HepG2 (cell line): Measurements from ENCODE around the gene ZFP64. TPM values are rescaled to one million over a fixed set of nuclear protein-coding genes. Genes with fewer than 3 reads are reported as not detected.
A peak's percentile ranks its signal among the peaks of the same experiment; 100 is the strongest.

Experiments
- ATAD3A ChIP-seq: sonication (generic); formaldehyde crosslinking; IDR thresholded peaks from 2 replicates; pipeline ENCODE4 v1.4.0; 2020; ENCODE audit warnings: missing genetic modification reagents
- KLF15 ChIP-seq: sonication (generic); formaldehyde crosslinking; IDR thresholded peaks from 2 replicates; pipeline ENCODE4 v1.8.1; 2023; ENCODE audit warnings: borderline replicate concordance, mild to moderate bottlenecking, inconsistent platforms, missing genetic modification reagents, mixed read lengths
- MBD4 ChIP-seq: IDR thresholded peaks from 2 replicates; pipeline ENCODE4 v1.6.1; 2012; ENCODE audit warnings: low read length, inconsistent platforms, borderline replicate concordance
- NFE2 ChIP-seq: sonication (generic); formaldehyde crosslinking; IDR thresholded peaks from 2 replicates; pipeline ENCODE4 v1.4.0; 2020; ENCODE audit warnings: missing genetic modification reagents
- NFYC ChIP-seq: IDR thresholded peaks from 2 replicates; pipeline ENCODE4 v1.6.1; 2016; ENCODE audit warnings: missing genetic modification reagents, missing compliant biosample characterization
- NKX3-1 ChIP-seq: sonication (generic); formaldehyde crosslinking; IDR thresholded peaks from 2 replicates; pipeline ENCODE4 v1.5.0; 2020; ENCODE audit warnings: missing genetic modification reagents
- NR2F2 ChIP-seq: IDR thresholded peaks from 2 replicates; pipeline ENCODE4 v1.6.1; 2012; ENCODE audit warnings: low read depth, inconsistent platforms, borderline replicate concordance
- PCBP2 ChIP-seq: fragments of 200-400 bp; formaldehyde crosslinking; optimal IDR thresholded peaks from 2 replicates; pipeline ENCODE3; 2018; ENCODE audit warnings: low read length, low read depth; ENCODE audit not compliant: poor library complexity, severe bottlenecking
- ZFP41 ChIP-seq: sonication (generic); formaldehyde crosslinking; IDR thresholded peaks from 2 replicates; pipeline ENCODE4 v1.4.0; 2020; ENCODE audit warnings: mild to moderate bottlenecking, missing genetic modification reagents, borderline replicate concordance
- ZNF230 ChIP-seq: sonication (generic); formaldehyde crosslinking; IDR thresholded peaks from 2 replicates; pipeline ENCODE4 v1.4.0; 2020; ENCODE audit warnings: mild to moderate bottlenecking, missing genetic modification reagents
- ZNF607 ChIP-seq: sonication (generic); formaldehyde crosslinking; IDR thresholded peaks from 2 replicates; pipeline ENCODE4 v1.5.1; 2020; ENCODE audit warnings: missing genetic modification reagents, mild to moderate bottlenecking, borderline replicate concordance
- ZNF619 ChIP-seq: sonication (generic); formaldehyde crosslinking; IDR thresholded peaks from 2 replicates; pipeline ENCODE4 v1.4.0; 2020; ENCODE audit warnings: mild to moderate bottlenecking, missing genetic modification reagents
- ZNF777 ChIP-seq: sonication (generic); formaldehyde crosslinking; IDR thresholded peaks from 2 replicates; pipeline ENCODE4 v1.4.0; 2020; ENCODE audit warnings: missing genetic modification reagents
- polyA plus RNA-seq, 8 experiments: library from polyadenylated mRNA; depleted of rRNA in 3 of 8; stranded (reverse) in 7 of 8; unstranded in 1 of 8; fragments of >200 nt; fragmentation: Illumina TruSeq in 4 of 8; extraction: Trizol in 4 of 8; gene quantifications; 2 replicates each; pipeline versions ENCODE4 v1.2.1 to v1.2.3, GENCODE V29; 2011 to 2016; ENCODE audit warnings: low read depth in 4 of 8, missing spikeins in 1 of 8, mixed read lengths in 1 of 8; ENCODE audit not compliant: insufficient read depth in 1 of 8
- total RNA-seq, 5 experiments: library from RNA; depleted of rRNA; stranded (reverse); fragments of >200 nt; fragmentation: Illumina TruSeq; extraction: Trizol; gene quantifications; 2 replicates each; pipeline ENCODE4 v1.2.3, GENCODE V29; 2016; ENCODE audit warnings: low read depth in 1 of 5
- TF ChIP-seq, protein P1 (sequence below): sonication (generic); formaldehyde crosslinking; IDR thresholded peaks from 2 replicates; pipeline ENCODE4 v1.5.1; 2020; ENCODE audit warnings: missing genetic modification reagents, mild to moderate bottlenecking, borderline replicate concordance
- TF ChIP-seq, protein P2 (sequence below), 2 experiments: sonication (generic) in 1 of 2; formaldehyde crosslinking in 1 of 2; IDR thresholded peaks; 2 replicates each; pipeline versions ENCODE4 v1.4.0 to v1.6.1; 2018 to 2020; ENCODE audit warnings: missing genetic modification reagents in 2 of 2, borderline replicate concordance in 1 of 2, low read depth in 1 of 2, mild to moderate bottlenecking in 1 of 2, missing biosample characterization in 1 of 2
- TF ChIP-seq, protein P3 (sequence below), 2 experiments: fragments of 450-650 bp in 1 of 2; sonication (generic) in 1 of 2; formaldehyde crosslinking; IDR thresholded peaks; 2 replicates each; pipeline versions ENCODE4 v1.5.0 to v1.8.0; 2020 to 2022; ENCODE audit warnings: mild to moderate bottlenecking in 1 of 2, missing genetic modification reagents in 1 of 2
- TF ChIP-seq, protein P4 (sequence below): sonication (generic); formaldehyde crosslinking; IDR thresholded peaks from 2 replicates; pipeline ENCODE4; 2020; ENCODE audit warnings: missing genetic modification reagents, mild to moderate bottlenecking, borderline replicate concordance
- TF ChIP-seq, protein P5 (sequence below): IDR thresholded peaks from 2 replicates; pipeline ENCODE4 v1.6.1; 2016; ENCODE audit warnings: low read depth

ZFP64 gene
- total and polyA plus RNA-seq, 2 of the 13 experiments (the other 11 are each of a cell fraction or from before 2014, with no cell fraction given) = 12.0 to 24.3 TPM

DNA sequence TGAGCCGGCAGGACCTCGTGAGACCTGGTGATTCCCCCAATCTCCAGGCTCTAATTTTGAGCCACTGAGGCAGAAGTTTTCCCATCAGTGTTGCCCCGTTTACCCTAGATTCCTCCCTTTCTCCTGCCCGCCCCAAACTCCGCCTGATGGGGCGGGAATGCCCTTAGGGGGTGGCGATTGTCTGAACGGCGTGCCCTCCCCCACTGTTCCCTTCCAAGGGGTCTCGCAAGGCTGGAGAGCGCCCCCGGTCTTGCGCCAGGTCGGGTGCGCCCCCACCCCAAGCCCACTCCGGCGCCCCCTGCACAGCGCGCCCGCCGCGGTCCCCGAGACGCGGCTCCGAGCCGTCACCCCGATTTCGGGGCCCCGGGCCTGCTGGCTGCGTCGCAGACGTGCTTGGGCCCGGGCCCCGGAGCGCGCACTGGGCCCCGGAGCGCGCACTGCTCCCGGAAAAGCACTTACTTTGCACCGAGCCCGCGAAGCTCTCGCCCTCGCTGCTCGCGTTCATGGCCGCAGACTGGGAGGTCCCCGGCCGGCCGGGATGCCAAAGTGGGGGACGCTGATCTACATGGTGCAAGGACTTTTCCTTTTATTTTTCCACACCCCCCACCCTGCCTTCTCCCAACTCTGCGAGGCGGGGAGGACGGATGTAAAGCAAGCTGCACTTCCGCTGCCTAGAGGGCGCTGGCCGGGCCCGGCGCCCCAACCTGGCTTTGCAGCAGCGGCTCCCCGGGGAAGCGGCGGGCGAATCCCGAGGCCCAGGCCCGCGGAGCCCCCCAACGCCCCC lies at the start of gene ZFP64 (continued):
- TF ChIP-seq, protein P1, sequence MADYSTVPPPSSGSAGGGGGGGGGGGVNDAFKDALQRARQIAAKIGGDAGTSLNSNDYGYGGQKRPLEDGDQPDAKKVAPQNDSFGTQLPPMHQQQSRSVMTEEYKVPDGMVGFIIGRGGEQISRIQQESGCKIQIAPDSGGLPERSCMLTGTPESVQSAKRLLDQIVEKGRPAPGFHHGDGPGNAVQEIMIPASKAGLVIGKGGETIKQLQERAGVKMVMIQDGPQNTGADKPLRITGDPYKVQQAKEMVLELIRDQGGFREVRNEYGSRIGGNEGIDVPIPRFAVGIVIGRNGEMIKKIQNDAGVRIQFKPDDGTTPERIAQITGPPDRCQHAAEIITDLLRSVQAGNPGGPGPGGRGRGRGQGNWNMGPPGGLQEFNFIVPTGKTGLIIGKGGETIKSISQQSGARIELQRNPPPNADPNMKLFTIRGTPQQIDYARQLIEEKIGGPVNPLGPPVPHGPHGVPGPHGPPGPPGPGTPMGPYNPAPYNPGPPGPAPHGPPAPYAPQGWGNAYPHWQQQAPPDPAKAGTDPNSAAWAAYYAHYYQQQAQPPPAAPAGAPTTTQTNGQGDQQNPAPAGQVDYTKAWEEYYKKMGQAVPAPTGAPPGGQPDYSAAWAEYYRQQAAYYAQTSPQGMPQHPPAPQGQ (CRISPR knock-in tag) = no peak; the same call in 1 of the 2 replicates
- peak; percentile 73 for TF ChIP-seq NKX3-1 (CRISPR knock-in tag)
- peak; percentile 75; the same call in 1 of the 2 replicates for TF ChIP-seq ZNF230 (CRISPR knock-in tag)
- TF ChIP-seq, protein P2, sequence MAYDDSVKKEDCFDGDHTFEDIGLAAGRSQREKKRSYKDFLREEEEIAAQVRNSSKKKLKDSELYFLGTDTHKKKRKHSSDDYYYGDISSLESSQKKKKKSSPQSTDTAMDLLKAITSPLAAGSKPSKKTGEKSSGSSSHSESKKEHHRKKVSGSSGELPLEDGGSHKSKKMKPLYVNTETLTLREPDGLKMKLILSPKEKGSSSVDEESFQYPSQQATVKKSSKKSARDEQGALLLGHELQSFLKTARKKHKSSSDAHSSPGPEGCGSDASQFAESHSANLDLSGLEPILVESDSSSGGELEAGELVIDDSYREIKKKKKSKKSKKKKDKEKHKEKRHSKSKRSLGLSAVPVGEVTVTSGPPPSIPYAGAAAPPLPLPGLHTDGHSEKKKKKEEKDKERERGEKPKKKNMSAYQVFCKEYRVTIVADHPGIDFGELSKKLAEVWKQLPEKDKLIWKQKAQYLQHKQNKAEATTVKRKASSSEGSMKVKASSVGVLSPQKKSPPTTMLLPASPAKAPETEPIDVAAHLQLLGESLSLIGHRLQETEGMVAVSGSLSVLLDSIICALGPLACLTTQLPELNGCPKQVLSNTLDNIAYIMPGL (CRISPR knock-in tag; IDR thresholded peaks at IDR 0.05; ENCODE audit: borderline replicate concordance in 1 of 2, low read depth in 1 of 2) = peak; percentile 99 to 100
- no peak; the same call in 1 of the 2 replicates for TF ChIP-seq ATAD3A (CRISPR knock-in tag)
- TF ChIP-seq, protein P3, sequence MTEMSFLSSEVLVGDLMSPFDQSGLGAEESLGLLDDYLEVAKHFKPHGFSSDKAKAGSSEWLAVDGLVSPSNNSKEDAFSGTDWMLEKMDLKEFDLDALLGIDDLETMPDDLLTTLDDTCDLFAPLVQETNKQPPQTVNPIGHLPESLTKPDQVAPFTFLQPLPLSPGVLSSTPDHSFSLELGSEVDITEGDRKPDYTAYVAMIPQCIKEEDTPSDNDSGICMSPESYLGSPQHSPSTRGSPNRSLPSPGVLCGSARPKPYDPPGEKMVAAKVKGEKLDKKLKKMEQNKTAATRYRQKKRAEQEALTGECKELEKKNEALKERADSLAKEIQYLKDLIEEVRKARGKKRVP (CRISPR knock-in tag; IDR thresholded peaks at IDR 0.05) = peak in 1 of 2 experiments; percentile 60; a peak in 2 of 4 replicates
- no peak for TF ChIP-seq MBD4
- TF ChIP-seq ZFP41 (CRISPR knock-in tag) = no peak
- TF ChIP-seq, protein P4, sequence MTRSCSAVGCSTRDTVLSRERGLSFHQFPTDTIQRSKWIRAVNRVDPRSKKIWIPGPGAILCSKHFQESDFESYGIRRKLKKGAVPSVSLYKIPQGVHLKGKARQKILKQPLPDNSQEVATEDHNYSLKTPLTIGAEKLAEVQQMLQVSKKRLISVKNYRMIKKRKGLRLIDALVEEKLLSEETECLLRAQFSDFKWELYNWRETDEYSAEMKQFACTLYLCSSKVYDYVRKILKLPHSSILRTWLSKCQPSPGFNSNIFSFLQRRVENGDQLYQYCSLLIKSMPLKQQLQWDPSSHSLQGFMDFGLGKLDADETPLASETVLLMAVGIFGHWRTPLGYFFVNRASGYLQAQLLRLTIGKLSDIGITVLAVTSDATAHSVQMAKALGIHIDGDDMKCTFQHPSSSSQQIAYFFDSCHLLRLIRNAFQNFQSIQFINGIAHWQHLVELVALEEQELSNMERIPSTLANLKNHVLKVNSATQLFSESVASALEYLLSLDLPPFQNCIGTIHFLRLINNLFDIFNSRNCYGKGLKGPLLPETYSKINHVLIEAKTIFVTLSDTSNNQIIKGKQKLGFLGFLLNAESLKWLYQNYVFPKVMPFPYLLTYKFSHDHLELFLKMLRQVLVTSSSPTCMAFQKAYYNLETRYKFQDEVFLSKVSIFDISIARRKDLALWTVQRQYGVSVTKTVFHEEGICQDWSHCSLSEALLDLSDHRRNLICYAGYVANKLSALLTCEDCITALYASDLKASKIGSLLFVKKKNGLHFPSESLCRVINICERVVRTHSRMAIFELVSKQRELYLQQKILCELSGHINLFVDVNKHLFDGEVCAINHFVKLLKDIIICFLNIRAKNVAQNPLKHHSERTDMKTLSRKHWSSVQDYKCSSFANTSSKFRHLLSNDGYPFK (CRISPR knock-in tag) = no peak; the same call in 1 of the 2 replicates
- TF ChIP-seq ZNF777 (CRISPR knock-in tag) = no peak; the same call in none of the 2 replicates
- TF ChIP-seq, protein P5, sequence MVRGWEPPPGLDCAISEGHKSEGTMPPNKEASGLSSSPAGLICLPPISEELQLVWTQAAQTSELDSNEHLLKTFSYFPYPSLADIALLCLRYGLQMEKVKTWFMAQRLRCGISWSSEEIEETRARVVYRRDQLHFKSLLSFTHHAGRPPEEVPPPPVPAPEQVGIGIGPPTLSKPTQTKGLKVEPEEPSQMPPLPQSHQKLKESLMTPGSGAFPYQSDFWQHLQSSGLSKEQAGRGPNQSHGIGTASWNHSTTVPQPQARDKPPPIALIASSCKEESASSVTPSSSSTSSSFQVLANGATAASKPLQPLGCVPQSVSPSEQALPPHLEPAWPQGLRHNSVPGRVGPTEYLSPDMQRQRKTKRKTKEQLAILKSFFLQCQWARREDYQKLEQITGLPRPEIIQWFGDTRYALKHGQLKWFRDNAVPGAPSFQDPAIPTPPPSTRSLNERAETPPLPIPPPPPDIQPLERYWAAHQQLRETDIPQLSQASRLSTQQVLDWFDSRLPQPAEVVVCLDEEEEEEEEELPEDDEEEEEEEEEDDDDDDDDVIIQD (CRISPR knock-in tag) = 0 out of 2 replicates have a peak, but pooled peaks have one; percentile 30
- TF ChIP-seq ZNF607 (CRISPR knock-in tag) = peak; percentile 51; the same call in 1 of the 2 replicates
- TF ChIP-seq KLF15 (CRISPR knock-in tag) = no peak
- TF ChIP-seq ZNF619 (CRISPR knock-in tag) = 0 out of 2 replicates have a peak, but pooled peaks have one; percentile 87
- no peak for TF ChIP-seq PCBP2
- no peak for TF ChIP-seq NR2F2
- TF ChIP-seq NFYC = no peak
- no peak for TF ChIP-seq NFE2 (CRISPR knock-in tag)
